Ovary (tissue), 9 donors: ENCODE measurements around the gene NEO1. TPM values are rescaled to one million over a fixed set of nuclear protein-coding genes. Genes with fewer than 3 reads are reported as not detected.
A peak's percentile ranks its signal among the peaks of the same experiment; 100 is the strongest.

Experiments
- DNase-seq, 5 donors: peaks; one replicate each; pipeline ENCODE4 v3.0.0-alpha.2; 2019 to 2020
- H3K27ac ChIP-seq, 2 donors: fragments of 200-600 bp; one replicate each; pipeline versions ENCODE4 v1.5.1 to v1.8.0; 2019 to 2022
- H3K27me3 ChIP-seq: fragments of 200-600 bp; one replicate; pipeline ENCODE4 v1.8.0; 2022
- H3K36me3 ChIP-seq: fragments of 200-600 bp; sonication (generic); one replicate; pipeline ENCODE4 v1.5.1; 2019
- H3K4me1 ChIP-seq: one replicate; pipeline ENCODE4 v1.8.1; 2013; ENCODE audit warnings: mild to moderate bottlenecking, moderate library complexity; ENCODE audit not compliant: insufficient read depth
- H3K4me3 ChIP-seq: fragments of 200-600 bp; sonication (generic); one replicate; pipeline ENCODE4 v1.5.1; 2017
- H3K9me3 ChIP-seq, 2 donors: fragments of 200-600 bp in 1 of 2; sonication (generic) in 1 of 2; one replicate each; pipeline versions ENCODE4 v1.5.1 to v1.8.1; 2013 to 2019; ENCODE audit warnings: mild to moderate bottlenecking in 1 of 2, moderate library complexity in 1 of 2
- EP300 ChIP-seq: sonication (generic); formaldehyde crosslinking; IDR thresholded peaks from one replicate; pipeline ENCODE4 v1.6.1; 2017; ENCODE audit warnings: antibody characterized with exemption
- POLR2A ChIP-seq: fragments of 450-650 bp; IDR thresholded peaks from one replicate; pipeline ENCODE4 v1.6.1; 2017; ENCODE audit warnings: antibody characterized with exemption, mild to moderate bottlenecking, moderate library complexity
- WGBS, 3 donors: extraction: QIAGEN DNeasy Blood & Tissue Kit in 1 of 3; methylation state at CpG; one replicate each; pipeline versions ENCODE4 v1.1.5 to v1.1.7; 2013 to 2017; 5-methylcytosine and 5-hydroxymethylcytosine counted together
- intact Hi-C, 4 donors: fragments of 100-400 bp; cut with DNase I; formaldehyde crosslinking; loops; one replicate each; pipeline versions ENCODE4 v1.11.0 to v1.15.1; 2022 to 2023
- polyA plus RNA-seq, 2 donors: library from polyadenylated mRNA; stranded (reverse); fragments of 200-250 nt in 1 of 2; fragments of 350-450 nt in 1 of 2; fragmentation: Illumina TruSeq in 1 of 2; extraction: RNeasy Lipid Tissue Mini Kit (QIAGEN cat#74804) in 1 of 2; gene quantifications; one replicate each; pipeline ENCODE4 v1.2.3, GENCODE V29; 2013 to 2014
- total RNA-seq, 7 donors: library from RNA; depleted of rRNA in 2 of 7; stranded (reverse); fragments of >200 nt in 2 of 7; fragmentation: NEBNext Ultra II Directional in 3 of 7; extraction: Animal tissue kit (Norgen Biotek cat#: 25700) in 3 of 7; gene quantifications; one replicate each; pipeline versions ENCODE4 v1.1.0 to v1.2.4, GENCODE V29; 2016 to 2023
- TF ChIP-seq, protein P1 (sequence below), 3 donors: fragments of 450-650 bp in 2 of 3; fragments of 200-600 bp in 1 of 3; IDR thresholded peaks; one replicate each; pipeline versions ENCODE4 v1.5.1 to v1.8.0; 2016 to 2022; ENCODE audit warnings: antibody characterized with exemption in 3 of 3, mild to moderate bottlenecking in 1 of 3
- donor health status: DM: no; HTN: no; CAD: no; lungs with moderate emphysema.
- donor health status: DM: no; HTN: no; CAD: no.
- donor health status: Bipolar disorder and iron deficiency.
- donor health status: DM: yes; HTN: yes; CAD: no.
- donor health status: DM: no; HTN: no; CAD: no.
- donor health status: DM: yes; HTN: yes; CAD: no.

The NEO1 gene
- total and polyA plus RNA-seq, 9 donors = 22.8 to 54.7 (median 40.7) TPM

DNA sequence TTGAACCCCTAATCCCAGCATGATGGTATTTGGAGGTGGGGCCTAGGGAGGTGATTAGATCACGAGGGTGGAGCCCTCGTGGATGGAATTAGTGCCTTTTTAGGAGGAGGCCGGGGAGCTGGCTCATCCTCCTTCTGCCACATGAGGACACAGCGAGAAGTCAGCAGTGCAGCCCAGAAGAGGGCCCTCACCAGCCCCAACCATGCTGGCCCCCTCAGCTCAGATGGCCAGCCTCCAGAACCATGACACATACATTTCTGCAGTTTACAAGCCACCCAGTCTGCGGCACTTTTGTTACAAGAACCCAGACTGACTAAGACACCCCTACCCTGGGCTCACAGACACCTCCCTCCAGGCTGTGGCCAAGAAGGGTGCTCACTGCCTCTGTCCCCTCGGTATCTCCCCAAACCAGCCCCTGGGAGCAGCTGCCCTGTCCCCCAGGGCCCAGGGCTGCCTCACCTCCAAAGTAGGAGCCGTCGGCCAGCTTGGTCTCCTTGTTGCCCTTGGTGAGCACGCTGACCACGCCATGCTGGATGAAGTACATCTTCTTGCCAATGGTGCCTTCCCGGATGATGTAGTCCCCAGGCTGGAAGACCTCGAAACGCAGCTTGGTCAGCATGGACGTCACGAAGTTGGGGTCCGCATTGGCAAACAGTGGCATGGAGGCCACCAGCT, 272.4 kb downstream of the NEO1 start:
- intact Hi-C loops = no loop called here
- Histone ChIP-seq H3K36me3 (no peaks in the 10 kb centered on the region), H3K4me1 (no peaks in the 10 kb centered on the region), H3K9me3 (no peaks in the 10 kb centered on the region), H3K27ac (no peak overlapping the region), H3K27me3 (no peaks in the 10 kb centered on the region), H3K4me3 (no peak overlapping the region)
- DNase-seq = peak in 1 of 5 donors; percentile 13
- WGBS, 3 donors = 91 to 94% (median 92%) methylated on average over 16 of the region's 16 CpGs
- TF ChIP-seq POLR2A (no peak), EP300 (no peak)
- TF ChIP-seq, protein P1, sequence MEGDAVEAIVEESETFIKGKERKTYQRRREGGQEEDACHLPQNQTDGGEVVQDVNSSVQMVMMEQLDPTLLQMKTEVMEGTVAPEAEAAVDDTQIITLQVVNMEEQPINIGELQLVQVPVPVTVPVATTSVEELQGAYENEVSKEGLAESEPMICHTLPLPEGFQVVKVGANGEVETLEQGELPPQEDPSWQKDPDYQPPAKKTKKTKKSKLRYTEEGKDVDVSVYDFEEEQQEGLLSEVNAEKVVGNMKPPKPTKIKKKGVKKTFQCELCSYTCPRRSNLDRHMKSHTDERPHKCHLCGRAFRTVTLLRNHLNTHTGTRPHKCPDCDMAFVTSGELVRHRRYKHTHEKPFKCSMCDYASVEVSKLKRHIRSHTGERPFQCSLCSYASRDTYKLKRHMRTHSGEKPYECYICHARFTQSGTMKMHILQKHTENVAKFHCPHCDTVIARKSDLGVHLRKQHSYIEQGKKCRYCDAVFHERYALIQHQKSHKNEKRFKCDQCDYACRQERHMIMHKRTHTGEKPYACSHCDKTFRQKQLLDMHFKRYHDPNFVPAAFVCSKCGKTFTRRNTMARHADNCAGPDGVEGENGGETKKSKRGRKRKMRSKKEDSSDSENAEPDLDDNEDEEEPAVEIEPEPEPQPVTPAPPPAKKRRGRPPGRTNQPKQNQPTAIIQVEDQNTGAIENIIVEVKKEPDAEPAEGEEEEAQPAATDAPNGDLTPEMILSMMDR (IDR thresholded peaks at IDR 0.05) = no peak

GRCh38 chr15:73325191-73325861, 273.1 kb downstream of the NEO1 start:
- H3K9me3 ChIP-seq = no peaks in the 10 kb centered on the region
- no peaks in the 10 kb centered on the region for H3K36me3 ChIP-seq
- H3K4me1 ChIP-seq = no peaks in the 10 kb centered on the region
- H3K27me3 ChIP-seq = no peaks in the 10 kb centered on the region
- TF ChIP-seq EP300 (no peak), POLR2A (no peak)
- TF ChIP-seq, protein P1 (IDR thresholded peaks at IDR 0.05) = no peak
- WGBS, 3 donors = 73 to 75% (median 74%) methylated on average over 29 of the region's 29 CpGs
- H3K27ac ChIP-seq = no peak overlapping the region
- intact Hi-C loops = no loop called here
- no peak for DNase-seq
- no peak overlapping the region for H3K4me3 ChIP-seq

DNA sequence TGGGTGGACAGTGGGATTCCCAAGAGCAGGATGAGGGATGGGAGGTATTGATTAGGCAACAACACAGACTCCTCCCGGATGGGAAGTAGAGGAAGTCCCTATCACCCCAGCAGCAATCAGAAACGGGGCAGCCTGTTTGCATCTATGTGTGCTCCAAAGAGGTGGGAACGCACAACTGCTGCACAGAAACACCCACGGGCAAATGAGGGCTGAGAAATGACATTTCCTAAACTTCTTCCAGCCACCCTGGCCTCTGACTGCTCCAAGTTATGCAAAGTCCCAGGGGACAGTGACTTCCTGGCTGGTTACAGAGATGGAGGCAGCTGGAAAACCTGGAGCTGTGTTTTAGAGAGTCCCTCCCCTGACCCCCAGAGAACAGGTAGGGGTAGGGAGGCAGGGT, 273.9 kb downstream of the NEO1 start:
- Histone ChIP-seq H3K4me3 (no peak overlapping the region), H3K9me3 (no peaks in the 10 kb centered on the region), H3K36me3 (no peaks in the 10 kb centered on the region), H3K4me1 (no peaks in the 10 kb centered on the region), H3K27ac (no peak overlapping the region), H3K27me3 (no peaks in the 10 kb centered on the region)
- 35 to 42% (median 37%) methylated on average over 4 of the region's 4 CpGs for WGBS, 3 donors
- DNase-seq = no peak
- TF ChIP-seq, protein P1 (IDR thresholded peaks at IDR 0.05) = no peak
- TF ChIP-seq EP300 (no peak), POLR2A (no peak)
- intact Hi-C loops = no loop called here

DNA sequence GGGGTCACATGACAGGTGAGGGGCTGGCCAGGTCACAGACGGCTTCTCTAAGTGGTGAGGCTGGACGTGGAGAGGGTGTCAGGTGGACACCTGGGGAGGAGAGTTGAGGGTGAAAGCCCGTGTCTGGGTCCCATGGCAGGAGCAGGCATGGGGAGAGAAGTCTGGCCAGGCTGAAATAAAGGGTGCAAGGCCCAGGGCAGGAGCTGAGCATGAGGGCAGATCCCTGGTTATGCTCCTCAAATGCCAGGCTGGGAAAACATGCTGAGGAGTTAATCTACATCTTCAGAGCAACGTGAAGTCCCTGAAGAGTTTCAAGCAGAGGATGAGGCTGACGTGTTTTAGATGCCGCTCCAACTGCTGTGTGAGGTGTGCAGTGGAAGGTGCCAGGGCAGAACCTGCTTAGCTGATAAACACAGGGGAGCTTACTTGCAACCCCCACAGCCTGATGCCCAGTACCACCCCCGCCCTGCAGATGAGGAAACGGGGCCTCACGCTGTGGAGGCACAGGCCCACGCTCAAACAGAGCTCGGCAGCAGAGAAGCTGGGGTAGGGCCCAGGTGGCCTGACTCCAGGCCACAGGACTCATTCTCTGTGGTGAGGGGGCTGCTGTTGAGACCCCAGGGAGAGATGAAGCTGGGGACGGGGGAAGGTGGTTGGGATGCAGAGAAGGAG, 276.0 kb downstream of the NEO1 start:
- Histone ChIP-seq H3K4me1 (no peaks in the 10 kb centered on the region), H3K36me3 (no peaks in the 10 kb centered on the region), H3K4me3 (no peak overlapping the region), H3K27ac (no peak overlapping the region), H3K27me3 (no peaks in the 10 kb centered on the region), H3K9me3 (no peaks in the 10 kb centered on the region)
- WGBS, 3 donors = 83 to 93% (median 89%) methylated on average over 12 of the region's 12 CpGs
- intact Hi-C loops = no loop called here
- no peak for DNase-seq
- TF ChIP-seq, protein P1 (IDR thresholded peaks at IDR 0.05) = no peak
- TF ChIP-seq POLR2A (no peak), EP300 (no peak)
